ENCODE data around the gene MAZ.
A peak's percentile ranks its signal among the peaks of the same experiment; 100 is the strongest.

MAZ gene

GRCh38 chr16:29806641-29807425 lies 504 bp downstream of the MAZ start:
- peak overlapping the region; percentile 41 for H3K4me3 ChIP-seq (ENCODE audit: low read length)
- H3K27me3 ChIP-seq (ENCODE audit: control insufficient read depth, insufficient read depth, low read length) = no peaks in the 10 kb centered on the region
- peaks cover 53% of the 10 kb centered on the region for H3K4me1 ChIP-seq (ENCODE audit: control insufficient read depth, insufficient read depth, low read length)
- H3K9me3 ChIP-seq (ENCODE audit: control insufficient read depth, low read length) = no peaks in the 10 kb centered on the region
- peak overlapping the region; percentile 66 for H3K9ac ChIP-seq (ENCODE audit: low read length)
- peaks cover 5% of the 10 kb centered on the region for H3K36me3 ChIP-seq (ENCODE audit: control insufficient read depth, insufficient read depth, low read length)

DNA sequence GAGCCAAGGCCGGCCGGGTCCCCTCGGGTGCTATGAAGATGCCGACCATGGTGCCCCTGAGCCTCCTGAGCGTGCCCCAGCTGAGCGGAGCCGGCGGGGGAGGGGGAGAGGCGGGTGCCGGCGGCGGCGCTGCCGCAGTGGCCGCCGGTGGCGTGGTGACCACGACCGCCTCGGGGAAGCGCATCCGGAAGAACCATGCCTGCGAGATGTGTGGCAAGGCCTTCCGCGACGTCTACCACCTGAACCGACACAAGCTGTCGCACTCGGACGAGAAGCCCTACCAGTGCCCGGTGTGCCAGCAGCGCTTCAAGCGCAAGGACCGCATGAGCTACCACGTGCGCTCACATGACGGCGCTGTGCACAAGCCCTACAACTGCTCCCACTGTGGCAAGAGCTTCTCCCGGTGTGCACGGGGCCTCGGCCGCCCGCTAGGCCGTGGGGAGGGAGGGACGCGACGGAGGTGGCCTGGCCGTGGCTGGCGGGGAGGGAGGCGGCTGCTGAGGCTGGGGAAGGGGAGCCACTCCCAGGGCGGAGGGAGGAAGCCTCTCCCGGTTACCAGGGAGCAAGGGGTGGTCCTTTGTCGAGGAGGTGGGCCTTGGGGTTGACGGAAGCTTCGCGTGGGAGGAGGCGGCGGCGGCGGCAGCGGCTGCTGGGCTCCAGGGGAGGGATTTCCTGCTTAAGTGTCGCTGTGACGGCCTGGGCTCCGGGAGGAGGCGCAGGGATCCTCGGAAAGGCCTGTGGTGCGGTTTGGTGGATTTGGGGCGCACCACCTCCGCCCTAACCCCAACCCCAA lies 1.3 kb downstream of the MAZ start:
- no peaks in the 10 kb centered on the region for H3K9me3 ChIP-seq (ENCODE audit: control insufficient read depth, low read length)
- peaks cover 5% of the 10 kb centered on the region for H3K36me3 ChIP-seq (ENCODE audit: control insufficient read depth, insufficient read depth, low read length)
- H3K4me3 ChIP-seq (ENCODE audit: low read length) = peak overlapping the region; percentile 41
- peaks cover 61% of the 10 kb centered on the region for H3K4me1 ChIP-seq (ENCODE audit: control insufficient read depth, insufficient read depth, low read length)
- peaks cover 6% of the 10 kb centered on the region for H3K27me3 ChIP-seq (ENCODE audit: control insufficient read depth, insufficient read depth, low read length)
- peak overlapping the region; percentile 66 for H3K9ac ChIP-seq (ENCODE audit: low read length)

- H3K9ac ChIP-seq (ENCODE audit: low read length) = peak overlapping the region; percentile 66
- peaks cover 61% of the 10 kb centered on the region for H3K4me1 ChIP-seq (ENCODE audit: control insufficient read depth, insufficient read depth, low read length)
- H3K9me3 ChIP-seq (ENCODE audit: control insufficient read depth, low read length) = no peaks in the 10 kb centered on the region
- H3K36me3 ChIP-seq (ENCODE audit: control insufficient read depth, insufficient read depth, low read length) = peaks cover 5% of the 10 kb centered on the region
- H3K4me3 ChIP-seq (ENCODE audit: low read length) = peak overlapping the region; percentile 31
- peaks cover 13% of the 10 kb centered on the region for H3K27me3 ChIP-seq (ENCODE audit: control insufficient read depth, insufficient read depth, low read length)
Measured at GRCh38 chr16:29808219-29808900, 2.0 kb downstream of the MAZ start.

DNA sequence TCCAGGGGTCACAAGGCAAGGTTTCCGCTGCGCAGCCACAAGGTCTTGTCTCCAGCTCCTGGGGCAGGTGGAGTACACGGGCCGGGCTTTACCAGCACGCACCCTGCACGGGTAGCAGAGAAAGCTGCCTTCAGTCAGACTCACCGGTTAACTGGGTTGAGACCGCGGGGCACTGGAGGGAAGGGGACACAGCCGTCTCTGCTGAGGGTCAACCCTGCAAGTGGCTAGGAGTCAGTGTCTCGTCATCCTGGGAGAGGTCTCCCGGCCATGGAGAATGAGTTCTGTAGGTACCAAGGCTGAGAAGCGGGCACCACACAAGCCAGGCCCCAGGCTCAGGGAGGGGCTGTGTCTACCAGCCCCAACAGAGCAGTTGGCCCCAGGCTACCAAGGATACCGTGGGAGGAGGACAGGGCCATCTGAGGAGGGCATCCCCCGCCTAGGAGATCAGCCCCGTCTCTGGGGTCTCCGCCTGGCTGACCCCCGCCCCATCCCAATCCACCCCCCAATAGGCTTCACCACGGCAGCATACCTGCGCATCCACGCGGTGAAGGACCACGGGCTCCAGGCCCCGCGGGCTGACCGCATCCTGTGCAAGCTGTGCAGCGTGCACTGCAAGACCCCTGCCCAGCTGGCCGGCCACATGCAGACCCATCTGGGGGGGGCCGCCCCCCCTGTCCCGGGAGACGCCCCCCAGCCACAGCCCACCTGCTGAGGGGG lies 2.9 kb downstream of the MAZ start:
- Histone ChIP-seq H3K36me3 (ENCODE audit: control insufficient read depth, insufficient read depth, low read length) (peaks cover 5% of the 10 kb centered on the region), H3K4me1 (ENCODE audit: control insufficient read depth, insufficient read depth, low read length) (peaks cover 61% of the 10 kb centered on the region), H3K9me3 (ENCODE audit: control insufficient read depth, low read length) (no peaks in the 10 kb centered on the region), H3K27me3 (ENCODE audit: control insufficient read depth, insufficient read depth, low read length) (peaks cover 21% of the 10 kb centered on the region), H3K4me3 (ENCODE audit: low read length) (no peak overlapping the region), H3K9ac (ENCODE audit: low read length) (peak overlapping the region; percentile 66)

- Histone ChIP-seq H3K27me3 (ENCODE audit: control insufficient read depth, insufficient read depth, low read length) (peaks cover 22% of the 10 kb centered on the region), H3K9ac (ENCODE audit: low read length) (peak overlapping the region; percentile 45), H3K4me3 (ENCODE audit: low read length) (no peak overlapping the region), H3K4me1 (ENCODE audit: control insufficient read depth, insufficient read depth, low read length) (peaks cover 61% of the 10 kb centered on the region), H3K9me3 (ENCODE audit: control insufficient read depth, low read length) (no peaks in the 10 kb centered on the region), H3K36me3 (ENCODE audit: control insufficient read depth, insufficient read depth, low read length) (peaks cover 5% of the 10 kb centered on the region)
Measured at GRCh38 chr16:29809850-29810698, 3.7 kb downstream of the MAZ start.

DNA sequence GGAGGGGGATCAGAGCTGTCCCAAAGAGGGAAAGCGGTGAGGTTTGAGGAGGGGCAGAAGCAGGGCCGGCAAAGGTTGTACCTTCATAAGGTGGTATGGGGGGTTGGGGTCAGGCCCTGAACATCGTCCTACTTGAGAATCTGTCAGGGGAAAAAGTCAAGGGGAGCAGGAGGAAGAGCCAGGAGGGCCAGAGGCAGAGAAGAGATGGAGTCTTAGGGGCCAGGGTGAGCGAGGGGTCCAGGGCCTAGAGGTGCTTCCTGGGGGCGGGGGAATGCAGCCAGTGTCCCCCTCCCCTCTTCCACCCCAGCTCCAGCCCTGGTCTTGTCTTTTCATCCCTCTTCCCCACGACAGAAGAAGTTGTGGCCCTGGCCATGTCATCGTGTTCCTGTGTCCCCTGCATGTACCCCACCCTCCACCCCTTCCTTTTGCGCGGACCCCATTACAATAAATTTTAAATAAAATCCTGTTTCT lies 4.4 kb downstream of the MAZ start:
- peak overlapping the region; percentile 45 for H3K9ac ChIP-seq (ENCODE audit: low read length)
- peak overlapping the region; percentile 33 for H3K4me3 ChIP-seq (ENCODE audit: low read length)
- H3K27me3 ChIP-seq (ENCODE audit: control insufficient read depth, insufficient read depth, low read length) = peaks cover 22% of the 10 kb centered on the region
- H3K4me1 ChIP-seq (ENCODE audit: control insufficient read depth, insufficient read depth, low read length) = peaks cover 64% of the 10 kb centered on the region
- H3K36me3 ChIP-seq (ENCODE audit: control insufficient read depth, insufficient read depth, low read length) = peaks cover 5% of the 10 kb centered on the region
- H3K9me3 ChIP-seq (ENCODE audit: control insufficient read depth, low read length) = no peaks in the 10 kb centered on the region

DNA sequence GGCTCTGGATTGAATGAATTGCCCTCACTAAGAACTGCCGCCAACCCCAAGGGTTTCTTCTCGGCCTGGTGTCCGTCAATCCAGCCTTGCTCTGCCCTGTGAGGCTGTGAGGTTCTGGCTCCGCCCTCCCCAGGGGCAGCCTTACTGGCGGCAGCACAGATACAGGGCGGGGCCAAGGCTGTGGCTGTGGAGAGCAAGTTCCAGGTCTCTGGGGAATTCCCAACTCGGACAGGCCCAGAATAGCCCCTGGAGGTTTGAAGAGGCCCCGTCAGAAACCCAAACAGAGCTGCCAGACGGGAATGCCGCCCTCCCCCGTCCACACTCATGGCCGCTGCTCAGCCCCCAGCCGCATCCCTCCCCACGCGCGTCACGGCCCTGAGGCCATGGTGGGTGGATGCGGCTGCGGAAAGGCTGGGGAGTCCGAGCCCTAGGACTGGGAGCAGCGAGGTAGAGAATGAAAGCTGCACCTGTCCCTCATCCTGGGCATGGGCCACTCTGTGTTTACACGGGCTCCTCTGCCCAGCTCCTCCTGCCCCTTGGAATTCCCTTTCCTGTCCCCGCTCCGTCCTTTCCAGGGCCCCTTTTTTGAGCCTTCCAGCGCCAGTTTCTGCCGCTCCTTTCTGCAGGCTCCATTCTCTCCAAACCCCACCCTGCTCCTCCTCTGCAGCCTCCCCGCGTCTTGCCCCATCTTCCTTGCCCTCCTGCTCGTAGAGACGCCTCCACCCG lies 5.0 kb downstream of the MAZ start:
- H3K36me3 ChIP-seq (ENCODE audit: control insufficient read depth, insufficient read depth, low read length) = peaks cover 5% of the 10 kb centered on the region
- H3K9me3 ChIP-seq (ENCODE audit: control insufficient read depth, low read length) = no peaks in the 10 kb centered on the region
- peaks cover 64% of the 10 kb centered on the region for H3K4me1 ChIP-seq (ENCODE audit: control insufficient read depth, insufficient read depth, low read length)
- H3K27me3 ChIP-seq (ENCODE audit: control insufficient read depth, insufficient read depth, low read length) = peaks cover 22% of the 10 kb centered on the region
- H3K9ac ChIP-seq (ENCODE audit: low read length) = peak overlapping the region; percentile 45
- peak overlapping the region; percentile 33 for H3K4me3 ChIP-seq (ENCODE audit: low read length)

GRCh38 chr16:29811896-29812665 lies 5.8 kb downstream of the MAZ start, which contains the start of gene PRRT2:
TSS of gene PRRT2 (plus strand) at chr16:29812193. CDS start at chr16:29813055, 862 bp downstream.
- Histone ChIP-seq H3K9me3 (ENCODE audit: control insufficient read depth, low read length) (no peaks in the 10 kb centered on the region), H3K27me3 (ENCODE audit: control insufficient read depth, insufficient read depth, low read length) (peaks cover 22% of the 10 kb centered on the region), H3K4me3 (ENCODE audit: low read length) (peak within 1 kb of the TSS; percentile 33), H3K36me3 (ENCODE audit: control insufficient read depth, insufficient read depth, low read length) (peaks cover 5% of the 10 kb centered on the region), H3K4me1 (ENCODE audit: control insufficient read depth, insufficient read depth, low read length) (peaks cover 69% of the 10 kb centered on the region), H3K9ac (ENCODE audit: low read length) (peak within 1 kb of the TSS; percentile 45)

DNA sequence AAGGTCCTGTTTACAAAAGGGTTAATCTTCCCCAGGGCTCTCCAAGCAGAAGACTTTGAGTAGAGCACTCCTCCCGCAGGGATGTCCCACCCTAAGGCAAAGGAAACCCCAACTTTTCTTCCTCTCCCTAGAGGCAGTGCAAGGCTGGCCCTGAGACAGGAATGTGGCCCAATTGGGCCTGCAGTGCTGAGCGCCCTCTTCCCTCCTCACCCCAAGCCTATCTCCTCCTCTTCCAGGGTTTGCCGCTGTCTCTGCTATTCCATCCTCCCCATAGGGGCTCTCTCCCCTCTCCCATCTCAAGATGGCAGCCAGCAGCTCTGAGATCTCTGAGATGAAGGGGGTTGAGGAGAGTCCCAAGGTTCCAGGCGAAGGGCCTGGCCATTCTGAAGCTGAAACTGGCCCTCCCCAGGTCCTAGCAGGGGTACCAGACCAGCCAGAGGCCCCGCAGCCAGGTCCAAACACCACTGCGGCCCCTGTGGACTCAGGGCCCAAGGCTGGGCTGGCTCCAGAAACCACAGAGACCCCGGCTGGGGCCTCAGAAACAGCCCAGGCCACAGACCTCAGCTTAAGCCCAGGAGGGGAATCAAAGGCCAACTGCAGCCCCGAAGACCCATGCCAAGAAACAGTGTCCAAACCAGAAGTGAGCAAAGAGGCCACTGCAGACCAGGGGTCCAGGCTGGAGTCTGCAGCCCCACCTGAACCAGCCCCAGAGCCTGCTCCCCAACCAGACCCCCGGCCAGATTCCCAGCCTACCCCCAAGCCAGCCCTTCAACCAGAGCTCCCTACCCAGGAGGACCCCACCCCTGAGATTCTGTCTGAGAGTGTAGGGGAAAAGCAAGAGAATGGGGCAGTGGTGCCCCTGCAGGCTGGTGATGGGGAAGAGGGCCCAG lies 6.7 kb downstream of the MAZ start:
- Histone ChIP-seq H3K9ac (ENCODE audit: low read length) (peak overlapping the region; percentile 6), H3K9me3 (ENCODE audit: control insufficient read depth, low read length) (no peaks in the 10 kb centered on the region), H3K4me1 (ENCODE audit: control insufficient read depth, insufficient read depth, low read length) (peaks cover 63% of the 10 kb centered on the region), H3K36me3 (ENCODE audit: control insufficient read depth, insufficient read depth, low read length) (peaks cover 5% of the 10 kb centered on the region), H3K4me3 (ENCODE audit: low read length) (peak overlapping the region; percentile 31), H3K27me3 (ENCODE audit: control insufficient read depth, insufficient read depth, low read length) (peaks cover 22% of the 10 kb centered on the region)
